Adrenal gland (tissue), 12 donors: Measurements from ENCODE around the gene PPCS. TPM values are rescaled to one million over a fixed set of nuclear protein-coding genes. Genes with fewer than 3 reads are reported as not detected.

Experiments
- DNase-seq, 7 donors: peaks; one replicate each; pipeline ENCODE4 v3.0.0-alpha.2; 2019 to 2020
- H3K27ac ChIP-seq, 5 donors: fragments of 200-600 bp; sonication (generic) in 4 of 5; 1 replicate in 3 of 5; 2 replicates in 2 of 5; pipeline versions ENCODE4 v1.5.1 to v1.8.0; 2016 to 2020; ENCODE audit warnings: mild to moderate bottlenecking in 1 of 5
- H3K27me3 ChIP-seq: fragments of 200-600 bp; 2 replicates; pipeline ENCODE4 v1.8.0; 2021
- H3K36me3 ChIP-seq, 2 donors: fragments of 200-600 bp; replicated peaks in 1 of 2; 1 replicate in 1 of 2; 2 replicates in 1 of 2; pipeline versions ENCODE4 v1.5.1 to v1.8.0; 2018 to 2022
- H3K4me1 ChIP-seq, 2 donors: fragments of 200-600 bp; replicated peaks in 1 of 2; 1 replicate in 1 of 2; 2 replicates in 1 of 2; pipeline versions ENCODE4 v1.5.1 to v1.8.0; 2018 to 2021
- H3K4me3 ChIP-seq, 4 donors: fragments of 200-600 bp; sonication (generic) in 3 of 4; one replicate each; pipeline ENCODE4 v1.5.1; 2016 to 2018
- H3K9me3 ChIP-seq, 3 donors: fragments of 200-600 bp; sonication (generic) in 1 of 3; replicated peaks in 1 of 3; 1 replicate in 2 of 3; 2 replicates in 1 of 3; pipeline versions ENCODE4 v1.5.1 to v1.8.0; 2016 to 2021
- CTCF ChIP-seq, 6 experiments: fragments of 450-650 bp in 4 of 6; fragments of 200-600 bp in 2 of 6; sonication (generic) in 1 of 6; IDR thresholded peaks; 1 replicate in 5 of 6; 2 replicates in 1 of 6; pipeline versions ENCODE4 v1.5.1 to v1.8.0; 2016 to 2021; ENCODE audit warnings: antibody characterized with exemption in 6 of 6, mild to moderate bottlenecking in 2 of 6, moderate library complexity in 1 of 6
- POLR2A ChIP-seq, 2 donors: fragments of 450-650 bp; IDR thresholded peaks; one replicate each; pipeline ENCODE4 v1.6.1; 2017; ENCODE audit warnings: antibody characterized with exemption in 2 of 2, mild to moderate bottlenecking in 2 of 2, moderate library complexity in 1 of 2
- WGBS, 4 donors: extraction: QIAGEN DNeasy Blood & Tissue Kit in 2 of 4; methylation state at CpG; one replicate each; pipeline versions ENCODE4 v1.1.5 to v1.1.7; 2013 to 2017; 5-methylcytosine and 5-hydroxymethylcytosine counted together
- intact Hi-C, 2 donors: fragments of 100-400 bp; cut with DNase I; formaldehyde crosslinking; loops; one replicate each; pipeline versions ENCODE4 v1.14.1 to v1.15.0; 2022 to 2023
- polyA plus RNA-seq, 3 donors: library from polyadenylated mRNA; stranded (reverse); fragments of 200-250 nt in 2 of 3; fragments of 350-450 nt in 1 of 3; fragmentation: Illumina TruSeq in 1 of 3; extraction: RNeasy Lipid Tissue Mini Kit (QIAGEN cat#74804) in 1 of 3; gene quantifications; one replicate each; pipeline ENCODE4 v1.2.3, GENCODE V29; 2013 to 2014
- total RNA-seq, 9 donors: library from RNA; depleted of rRNA in 4 of 9; stranded (reverse); fragments of >200 nt in 4 of 9; fragments of 120-200 nt in 1 of 9; fragmentation: NEBNext Ultra II Directional in 1 of 9; extraction: Animal tissue kit (Norgen Biotek cat#: 25700) in 1 of 9; gene quantifications; one replicate each; pipeline versions ENCODE4 v1.1.0 to v1.2.4, GENCODE V29; 2013 to 2023
- donor health status: healthy with polysubstance abuse.
- donor health status: Bipolar disorder and iron deficiency.
- donor health status: DM: yes; HTN: yes; CAD: no.
- donor health status: DM: no; HTN: no; CAD: no.
- donor health status: DM: no; HTN: no; CAD: no.
- donor health status: DM: yes; HTN: yes; CAD: no.

PPCS gene
- total and polyA plus RNA-seq, 12 donors: 48.7 to 191 (median 89.8) TPM

GRCh38 chr1:42442662-42443061 lies 13.7 kb upstream of the PPCS start:
- H3K4me1 ChIP-seq: no peaks in the 10 kb centered on the region
- no peaks in the 10 kb centered on the region for H3K9me3 ChIP-seq
- no peaks in the 10 kb centered on the region for H3K27me3 ChIP-seq
- no peak overlapping the region for H3K27ac ChIP-seq
- no peaks in the 10 kb centered on the region for H3K36me3 ChIP-seq
- TF ChIP-seq CTCF (IDR thresholded peaks at IDR 0.05) (no peak), POLR2A (IDR thresholded peaks at IDR 0.05) (no peak)
- 39 to 52% (median 42%) methylated on average over 2 of the region's 2 CpGs for WGBS, 4 donors
- intact Hi-C loops: no loop called here
- H3K4me3 ChIP-seq: no peak overlapping the region
- no peak for DNase-seq

DNA sequence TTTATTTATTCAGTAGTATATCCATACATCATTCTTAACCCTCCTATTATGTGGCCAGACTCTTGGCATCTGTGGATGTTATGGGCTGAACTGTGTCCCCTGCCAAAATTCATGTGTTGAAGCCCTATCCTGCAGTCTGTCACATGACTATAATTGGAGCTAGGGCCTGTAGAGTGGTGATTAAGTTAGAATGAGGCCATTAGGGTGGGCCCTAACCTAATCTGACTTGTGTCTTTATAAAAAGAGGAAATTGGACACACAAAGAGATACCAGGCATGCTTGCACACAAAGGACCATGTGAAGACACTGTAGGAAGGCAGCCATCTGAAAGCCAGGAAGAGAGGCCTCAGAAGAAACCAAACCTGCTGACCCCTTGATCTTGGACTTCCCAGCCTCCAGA lies 7.1 kb upstream of the PPCS start:
- TF ChIP-seq POLR2A (IDR thresholded peaks at IDR 0.05) (no peak), CTCF (IDR thresholded peaks at IDR 0.05) (no peak)
- H3K36me3 ChIP-seq: no peaks in the 10 kb centered on the region
- no peak overlapping the region for H3K27ac ChIP-seq
- intact Hi-C loops: no loop called here
- no peak for DNase-seq
- H3K4me1 ChIP-seq: no peaks in the 10 kb centered on the region
- no peaks in the 10 kb centered on the region for H3K9me3 ChIP-seq
- no peak overlapping the region for H3K4me3 ChIP-seq
- no peaks in the 10 kb centered on the region for H3K27me3 ChIP-seq

- Histone ChIP-seq H3K36me3 (no peaks in the 10 kb centered on the region), H3K4me1 (no peaks in the 10 kb centered on the region), H3K27me3 (no peaks in the 10 kb centered on the region), H3K27ac (no peak overlapping the region), H3K4me3 (no peak overlapping the region), H3K9me3 (no peaks in the 10 kb centered on the region)
- 86 to 100% (median 88%) methylated on average over 1 of the region's 1 CpG for WGBS, 4 donors
- no peak for TF ChIP-seq CTCF (IDR thresholded peaks at IDR 0.05)
- intact Hi-C loops: no loop called here
- DNase-seq: no peak
These were observed 6.3 kb upstream of the PPCS start for GRCh38 chr1:42450061-42450460.

DNA sequence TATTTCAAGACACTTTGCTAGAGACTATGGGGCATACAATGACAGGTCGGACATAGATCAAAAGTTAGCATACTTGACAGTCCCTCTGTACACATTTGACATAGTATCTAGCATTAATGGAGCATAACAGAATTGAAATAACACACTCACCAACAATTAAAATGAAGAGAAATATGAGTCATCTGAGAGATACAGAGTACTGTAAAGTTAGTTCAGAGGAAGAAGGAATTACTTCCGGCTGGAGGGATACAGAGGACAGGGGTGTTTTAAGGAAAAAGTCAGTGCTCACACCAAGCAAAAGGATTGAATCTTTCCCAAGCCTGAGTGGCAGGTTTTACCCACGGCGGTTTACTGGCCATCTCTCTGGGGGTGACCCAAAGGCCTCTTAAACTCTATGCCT lies 3.0 kb upstream of the PPCS start:
- H3K9me3 ChIP-seq: no peaks in the 10 kb centered on the region
- H3K4me3 ChIP-seq: no peak overlapping the region
- no peak overlapping the region for H3K27ac ChIP-seq
- intact Hi-C loops: no loop called here
- H3K36me3 ChIP-seq: peaks cover 0 to 4% of the 10 kb centered on the region in 2 donors
- peaks cover 10 to 15% of the 10 kb centered on the region in 2 donors for H3K4me1 ChIP-seq
- WGBS, 4 donors: 84 to 94% (median 90%) methylated on average over 4 of the region's 4 CpGs
- no peaks in the 10 kb centered on the region for H3K27me3 ChIP-seq
- DNase-seq: no peak
- no peak for TF ChIP-seq CTCF (IDR thresholded peaks at IDR 0.05)
- no peak for TF ChIP-seq POLR2A (IDR thresholded peaks at IDR 0.05)
